Coronary artery (tissue), 2 donors: ENCODE data around the gene GALNT8.
"Not testable (repeated sequence)": the region's sequence is repeated elsewhere in the genome, so short reads cannot be mapped to it uniquely, and the experiment has no call there.

Experiments used
- DNase-seq: peaks from one replicate; pipeline ENCODE4 v3.0.0-alpha.2; 2017; ENCODE audit warnings: low spot score
- H3K27ac ChIP-seq, 2 donors: fragments of 200-600 bp; sonication (generic); one replicate each; pipeline ENCODE4 v1.5.1; 2016 to 2019
- H3K4me3 ChIP-seq: fragments of 200-600 bp; sonication (generic); 2 replicates; pipeline ENCODE4 v1.5.1; 2016; ENCODE audit warnings: mild to moderate bottlenecking, moderate library complexity
- TF ChIP-seq, protein P1 (sequence below): fragments of 200-600 bp; sonication (generic); IDR thresholded peaks from one replicate; pipeline ENCODE4 v1.5.1; 2019; ENCODE audit warnings: antibody characterized with exemption

Gene GALNT8

DNA sequence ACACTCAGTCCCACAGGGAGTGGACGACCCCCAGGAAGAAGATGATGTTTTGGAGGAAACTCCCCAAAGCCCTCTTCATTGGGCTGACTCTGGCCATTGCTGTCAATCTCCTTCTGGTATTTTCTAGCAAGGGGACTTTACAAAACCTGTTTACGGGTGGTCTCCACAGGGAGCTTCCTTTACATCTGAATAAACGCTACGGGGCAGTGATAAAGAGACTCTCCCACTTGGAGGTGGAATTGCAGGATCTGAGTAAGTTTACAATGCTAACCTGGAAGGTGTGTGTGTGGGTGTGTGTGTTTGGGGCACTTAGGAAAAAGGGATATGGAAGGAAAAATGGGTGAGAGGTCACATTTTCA is 416 bp downstream of the GALNT8 start:
- no peak overlapping the region for H3K4me3 ChIP-seq

DNA sequence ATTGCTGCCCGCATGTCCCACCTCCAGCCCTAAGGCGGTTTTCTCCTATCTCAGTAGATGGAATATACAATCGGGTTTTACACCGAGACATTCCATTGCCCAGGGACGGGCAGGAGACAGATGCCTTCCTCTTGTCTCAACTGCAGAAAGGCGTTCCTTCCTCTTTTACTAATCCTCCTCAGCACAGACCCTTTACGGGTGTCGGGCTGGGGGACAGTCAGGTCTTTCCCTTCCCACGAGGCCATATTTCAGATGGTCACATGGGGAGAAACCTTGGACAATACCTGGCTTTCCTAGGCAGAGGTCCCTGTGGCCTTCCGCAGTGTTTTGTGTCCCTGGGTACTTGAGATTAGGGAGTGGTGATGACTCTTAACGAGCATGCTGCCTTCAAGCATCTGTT is 1.4 kb downstream of the GALNT8 start:
- not testable (repeated sequence) for DNase-seq, H3K4me3 ChIP-seq, H3K27ac ChIP-seq

More for the DNA sequence above, 416 bp downstream of the GALNT8 start:
- DNase-seq = no peak
- no peak overlapping the region for H3K27ac ChIP-seq
- TF ChIP-seq, protein P1, sequence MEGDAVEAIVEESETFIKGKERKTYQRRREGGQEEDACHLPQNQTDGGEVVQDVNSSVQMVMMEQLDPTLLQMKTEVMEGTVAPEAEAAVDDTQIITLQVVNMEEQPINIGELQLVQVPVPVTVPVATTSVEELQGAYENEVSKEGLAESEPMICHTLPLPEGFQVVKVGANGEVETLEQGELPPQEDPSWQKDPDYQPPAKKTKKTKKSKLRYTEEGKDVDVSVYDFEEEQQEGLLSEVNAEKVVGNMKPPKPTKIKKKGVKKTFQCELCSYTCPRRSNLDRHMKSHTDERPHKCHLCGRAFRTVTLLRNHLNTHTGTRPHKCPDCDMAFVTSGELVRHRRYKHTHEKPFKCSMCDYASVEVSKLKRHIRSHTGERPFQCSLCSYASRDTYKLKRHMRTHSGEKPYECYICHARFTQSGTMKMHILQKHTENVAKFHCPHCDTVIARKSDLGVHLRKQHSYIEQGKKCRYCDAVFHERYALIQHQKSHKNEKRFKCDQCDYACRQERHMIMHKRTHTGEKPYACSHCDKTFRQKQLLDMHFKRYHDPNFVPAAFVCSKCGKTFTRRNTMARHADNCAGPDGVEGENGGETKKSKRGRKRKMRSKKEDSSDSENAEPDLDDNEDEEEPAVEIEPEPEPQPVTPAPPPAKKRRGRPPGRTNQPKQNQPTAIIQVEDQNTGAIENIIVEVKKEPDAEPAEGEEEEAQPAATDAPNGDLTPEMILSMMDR = no peak

DNA sequence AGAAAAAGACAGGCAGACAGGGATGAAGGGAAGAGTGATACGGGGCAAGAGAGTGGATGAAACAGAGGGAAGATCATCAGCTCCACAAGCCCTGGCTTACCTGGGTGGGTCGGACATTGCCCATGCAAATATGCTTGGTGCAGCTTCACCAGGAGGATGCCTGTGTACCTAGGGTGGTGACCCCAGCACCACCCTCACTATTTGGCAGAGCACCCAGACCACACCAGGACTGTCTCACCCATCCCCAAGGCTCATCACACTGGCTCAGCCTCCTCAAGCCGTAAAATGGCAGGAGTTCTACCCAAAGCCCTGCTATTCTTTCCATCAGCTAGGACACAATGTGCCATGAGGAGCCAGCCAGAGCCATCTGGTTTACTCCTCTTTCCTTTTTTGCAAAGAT is 3.0 kb downstream of the GALNT8 start:
- H3K27ac ChIP-seq = no peak overlapping the region
- H3K4me3 ChIP-seq = no peak overlapping the region
- DNase-seq = no peak
- TF ChIP-seq, protein P1 = no peak

DNA sequence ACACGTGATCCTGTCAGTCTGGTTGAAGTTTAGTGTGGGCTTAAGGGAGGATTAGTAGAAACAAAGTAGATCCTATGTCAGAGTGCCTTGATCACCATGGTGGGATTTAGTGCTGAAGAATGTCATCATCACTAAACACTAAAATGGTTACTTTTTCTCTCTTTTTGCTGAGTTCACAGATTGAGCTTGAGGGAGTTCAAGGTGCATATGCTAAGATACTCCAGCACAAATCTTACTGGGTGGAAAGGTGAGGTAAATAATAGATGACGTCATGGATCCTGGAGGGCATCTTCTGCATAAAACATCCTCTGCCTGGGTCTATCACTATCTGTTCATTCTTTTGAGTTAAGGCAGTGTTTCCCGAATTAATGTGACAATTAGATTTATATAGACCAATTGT is 4.9 kb downstream of the GALNT8 start:
- no peak for DNase-seq
- TF ChIP-seq, protein P1 = no peak
- Histone ChIP-seq H3K4me3 (no peak overlapping the region), H3K27ac (no peak overlapping the region)

DNA sequence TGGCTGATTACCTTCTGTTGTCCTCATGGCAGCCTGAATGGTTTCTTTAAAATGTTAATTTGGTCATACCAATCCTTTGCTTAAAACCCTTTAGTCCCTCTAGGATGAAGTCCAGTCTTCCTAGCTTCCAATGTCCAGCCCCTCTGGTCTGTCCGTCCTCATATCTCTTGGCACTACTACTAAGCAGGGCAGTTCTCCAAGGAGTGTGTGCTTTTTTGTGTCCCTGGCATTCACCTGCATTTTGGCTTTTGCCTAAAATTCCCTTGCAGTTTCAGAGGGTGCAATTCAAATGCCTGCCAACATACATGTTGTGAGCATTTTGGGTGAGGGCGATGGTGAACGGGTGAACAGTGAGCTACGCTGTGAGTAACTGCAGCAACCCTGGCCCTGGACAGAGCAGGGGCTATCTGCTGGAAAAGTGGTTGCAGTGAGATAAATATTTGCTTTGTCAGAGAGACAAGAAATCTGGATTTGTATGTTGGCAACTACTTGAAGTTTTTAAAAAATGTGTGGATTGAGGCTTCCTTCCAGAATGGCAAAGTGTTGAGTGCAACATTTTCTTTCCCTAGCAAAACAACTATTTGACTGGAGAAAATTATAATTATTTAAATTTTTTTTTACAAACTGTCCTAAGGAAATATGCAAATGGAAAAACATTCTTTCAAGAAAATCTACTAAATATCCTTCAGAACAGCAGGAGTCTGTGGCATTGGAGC is 14.6 kb downstream of the GALNT8 start:
- Histone ChIP-seq H3K4me3 (no peak overlapping the region), H3K27ac (no peak overlapping the region)
- no peak for DNase-seq
- TF ChIP-seq, protein P1 = no peak

DNA sequence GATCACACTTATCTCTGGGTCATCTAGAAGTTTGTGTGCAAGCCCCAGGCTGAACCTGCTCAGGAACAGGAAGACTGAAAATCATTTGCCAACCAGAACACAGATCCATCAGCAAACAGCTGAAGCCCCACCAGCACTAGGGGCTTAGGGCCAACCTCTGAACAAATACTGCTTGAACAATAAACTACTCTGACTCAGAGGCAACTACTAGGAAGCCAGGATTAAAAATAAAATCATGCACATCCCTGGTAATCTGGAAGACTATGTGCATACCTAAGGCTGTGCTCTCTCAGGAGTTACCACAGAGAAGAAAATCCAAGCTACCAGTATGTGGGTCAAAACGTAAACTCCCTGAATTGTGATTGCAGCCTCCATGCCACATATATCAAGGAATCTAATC is 15.9 kb downstream of the GALNT8 start:
- TF ChIP-seq, protein P1 = no peak
- no peak overlapping the region for H3K27ac ChIP-seq
- no peak overlapping the region for H3K4me3 ChIP-seq
- no peak for DNase-seq

DNA sequence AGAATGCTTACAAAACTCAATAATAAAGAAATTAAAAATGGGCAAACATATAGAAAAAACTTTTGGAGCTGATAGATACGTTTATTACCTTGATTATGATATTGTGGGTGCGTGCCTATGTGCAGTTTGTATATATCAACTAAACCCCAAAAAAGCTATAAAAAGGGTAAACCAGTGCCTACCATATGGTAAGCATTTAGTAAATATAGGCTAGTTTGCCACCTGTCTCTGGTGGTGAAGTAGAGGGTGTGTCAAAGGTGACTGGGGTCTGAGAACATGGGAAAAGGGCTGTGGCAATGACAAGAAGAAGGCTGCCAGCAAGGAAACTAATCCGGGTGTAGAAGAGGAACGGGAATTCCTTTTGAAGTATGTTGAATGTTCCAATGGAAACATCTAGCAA is 18.3 kb downstream of the GALNT8 start:
- H3K4me3 ChIP-seq = no peak overlapping the region
- no peak overlapping the region for H3K27ac ChIP-seq
- TF ChIP-seq, protein P1 = no peak
- no peak for DNase-seq
